GM12891 (cell line): ENCODE data around the gene ZER1.

Experiments used
- PAX5 ChIP-seq: IDR thresholded peaks from 2 replicates; pipeline ENCODE4 v1.6.1; 2011; ENCODE audit warnings: low read length, moderate library complexity, mild to moderate bottlenecking; ENCODE audit not compliant: insufficient read depth, severe bottlenecking
- POLR2A ChIP-seq: IDR thresholded peaks from 2 replicates; pipeline ENCODE4 v1.6.1; 2011; ENCODE audit warnings: low read depth, low read length, control low read depth
- POLR2AphosphoS5 ChIP-seq: IDR thresholded peaks from 2 replicates; pipeline ENCODE4 v1.6.1; 2011; ENCODE audit warnings: low read depth, low read length, control low read depth
- POU2F2 ChIP-seq: IDR thresholded peaks from 2 replicates; pipeline ENCODE4 v1.6.1; 2011; ENCODE audit warnings: low read depth, mild to moderate bottlenecking, control low read depth, low read length, moderate library complexity
- SPI1 ChIP-seq: IDR thresholded peaks from 2 replicates; pipeline ENCODE4 v1.6.1; 2011; ENCODE audit warnings: low read depth, low read length, control low read depth
- TAF1 ChIP-seq: IDR thresholded peaks from 2 replicates; pipeline ENCODE4 v1.6.1; 2011; ENCODE audit warnings: low read depth, low read length, control low read depth

GRCh38 chr9:128731691-128732090, 40.0 kb downstream of the ZER1 start:
- TF ChIP-seq POLR2AphosphoS5 = no peak
- TF ChIP-seq POLR2A = no peak
- no peak for TF ChIP-seq SPI1
- no peak for TF ChIP-seq TAF1
- TF ChIP-seq POU2F2 = no peak
- TF ChIP-seq PAX5 = no peak
